Measurements from ENCODE around the gene KRT25.

KRT25 gene

GRCh38 chr17:40699853-40700252, 55.3 kb downstream of the KRT25 start:
- FAIRE-seq (no peak), DNase-seq (ENCODE audit: extremely low spot score, insufficient read length, low read depth) (no peak)

GRCh38 chr17:40699371-40699770, 55.8 kb downstream of the KRT25 start:
- DNase-seq (ENCODE audit: extremely low spot score, insufficient read length, low read depth), result no peak
- no peak for FAIRE-seq
